ENCODE measurements around the gene ARID5B. TPM values are rescaled to one million over a fixed set of nuclear protein-coding genes. Genes with fewer than 3 reads are reported as not detected.

ARID5B gene
- total and polyA plus RNA-seq, 2 donors (not counting 1 experiment from before 2014, with no cell fraction given): 118 to 145 TPM

DNA sequence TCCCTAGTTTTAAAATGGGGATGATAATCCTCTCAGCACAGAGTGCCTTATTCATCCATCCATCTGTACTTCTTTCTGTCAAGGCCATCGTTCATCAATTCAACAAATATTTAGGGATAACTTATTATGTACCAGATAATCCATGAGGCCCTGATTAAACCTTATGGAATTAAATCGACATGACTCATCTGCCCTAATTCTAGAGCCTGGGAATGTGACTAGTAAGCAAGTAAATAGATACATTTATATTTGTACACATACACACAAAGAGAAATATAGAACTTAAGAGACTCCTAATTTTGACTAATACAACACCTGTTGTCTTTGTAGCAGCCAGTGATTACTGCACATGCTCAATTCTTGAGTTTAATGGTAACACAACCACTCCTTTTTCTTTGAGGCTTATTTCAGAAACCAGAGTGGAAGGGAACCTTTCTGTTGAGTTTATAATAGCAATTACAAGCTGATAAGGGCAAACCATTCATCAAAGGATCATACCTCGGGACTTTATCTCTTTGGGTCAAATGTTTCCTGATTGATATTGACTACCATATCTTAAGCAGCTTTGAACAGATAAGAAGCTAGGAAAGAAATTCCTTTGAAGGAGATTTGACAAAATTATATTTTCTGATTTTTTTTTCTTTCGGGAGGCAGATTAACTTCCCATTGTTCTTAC, 122.7 kb downstream of the ARID5B start:
- Histone ChIP-seq H2AFZ (ENCODE audit: low read length) (no peak overlapping the region), H3K27ac (ENCODE audit: insufficient read depth, low read length) (no peak overlapping the region), H3K4me3 (replicated peaks in 1 of 4; ENCODE audit: control extremely low read depth in 1 of 4, insufficient read depth in 1 of 4, low read depth in 3 of 4, low read length in 4 of 4) (no peak overlapping the region), H3K4me2 (ENCODE audit: extremely low read depth, insufficient read depth, low read length) (no peak overlapping the region), H4K20me1 (ENCODE audit: control insufficient read depth, extremely low read depth, insufficient read depth, low read length) (no peaks in the 10 kb centered on the region), H3K79me2 (ENCODE audit: control insufficient read depth, insufficient read depth, low read length) (peaks cover 39% of the 10 kb centered on the region), H3K4me1 (ENCODE audit: control insufficient read depth, extremely low read depth, insufficient read depth, low read length) (peaks cover 20% of the 10 kb centered on the region), H3K27me3 (ENCODE audit: control insufficient read depth, insufficient read depth, low read length) (no peaks in the 10 kb centered on the region), H3K9ac (ENCODE audit: insufficient read depth, low read length) (no peak overlapping the region), H3K9me3 (ENCODE audit: control insufficient read depth, insufficient read depth, low read depth, low read length) (no peaks in the 10 kb centered on the region), H3K36me3 (ENCODE audit: control insufficient read depth, insufficient read depth, low read length) (peaks cover 2% of the 10 kb centered on the region)
- no peak for DNase-seq (ENCODE audit: low read depth in 2 of 2)
- TF ChIP-seq CTCF (conservative IDR thresholded peaks at IDR 0.05 in 1 of 2, IDR thresholded peaks at IDR 0.05 in 1 of 2; ENCODE audit: low read depth in 1 of 2, low read length in 2 of 2) (no peak), EZH2 (IDR thresholded peaks at IDR 0.05; ENCODE audit: low read length, missing control alignments) (no peak)

- DNase-seq (ENCODE audit: low read depth in 2 of 2): peak in 1 of 2 donors; percentile 63
- Histone ChIP-seq H3K79me2 (ENCODE audit: control insufficient read depth, insufficient read depth, low read length) (peaks cover 41% of the 10 kb centered on the region), H3K4me3 (replicated peaks in 1 of 4; ENCODE audit: control extremely low read depth in 1 of 4, insufficient read depth in 1 of 4, low read depth in 3 of 4, low read length in 4 of 4) (no peak overlapping the region), H3K4me2 (ENCODE audit: extremely low read depth, insufficient read depth, low read length) (no peak overlapping the region), H2AFZ (ENCODE audit: low read length) (no peak overlapping the region), H3K36me3 (ENCODE audit: control insufficient read depth, insufficient read depth, low read length) (peaks cover 2% of the 10 kb centered on the region), H3K9ac (ENCODE audit: insufficient read depth, low read length) (no peak overlapping the region), H3K9me3 (ENCODE audit: control insufficient read depth, insufficient read depth, low read depth, low read length) (no peaks in the 10 kb centered on the region), H3K4me1 (ENCODE audit: control insufficient read depth, extremely low read depth, insufficient read depth, low read length) (peaks cover 19% of the 10 kb centered on the region), H3K27me3 (ENCODE audit: control insufficient read depth, insufficient read depth, low read length) (no peaks in the 10 kb centered on the region), H4K20me1 (ENCODE audit: control insufficient read depth, extremely low read depth, insufficient read depth, low read length) (no peaks in the 10 kb centered on the region), H3K27ac (ENCODE audit: insufficient read depth, low read length) (no peak overlapping the region)
- TF ChIP-seq EZH2 (IDR thresholded peaks at IDR 0.05; ENCODE audit: low read length, missing control alignments) (no peak), CTCF (conservative IDR thresholded peaks at IDR 0.05 in 1 of 2, IDR thresholded peaks at IDR 0.05 in 1 of 2; ENCODE audit: low read depth in 1 of 2, low read length in 2 of 2) (no peak)
Measured at GRCh38 chr10:62025134-62025794, 123.8 kb downstream of the ARID5B start.

DNA sequence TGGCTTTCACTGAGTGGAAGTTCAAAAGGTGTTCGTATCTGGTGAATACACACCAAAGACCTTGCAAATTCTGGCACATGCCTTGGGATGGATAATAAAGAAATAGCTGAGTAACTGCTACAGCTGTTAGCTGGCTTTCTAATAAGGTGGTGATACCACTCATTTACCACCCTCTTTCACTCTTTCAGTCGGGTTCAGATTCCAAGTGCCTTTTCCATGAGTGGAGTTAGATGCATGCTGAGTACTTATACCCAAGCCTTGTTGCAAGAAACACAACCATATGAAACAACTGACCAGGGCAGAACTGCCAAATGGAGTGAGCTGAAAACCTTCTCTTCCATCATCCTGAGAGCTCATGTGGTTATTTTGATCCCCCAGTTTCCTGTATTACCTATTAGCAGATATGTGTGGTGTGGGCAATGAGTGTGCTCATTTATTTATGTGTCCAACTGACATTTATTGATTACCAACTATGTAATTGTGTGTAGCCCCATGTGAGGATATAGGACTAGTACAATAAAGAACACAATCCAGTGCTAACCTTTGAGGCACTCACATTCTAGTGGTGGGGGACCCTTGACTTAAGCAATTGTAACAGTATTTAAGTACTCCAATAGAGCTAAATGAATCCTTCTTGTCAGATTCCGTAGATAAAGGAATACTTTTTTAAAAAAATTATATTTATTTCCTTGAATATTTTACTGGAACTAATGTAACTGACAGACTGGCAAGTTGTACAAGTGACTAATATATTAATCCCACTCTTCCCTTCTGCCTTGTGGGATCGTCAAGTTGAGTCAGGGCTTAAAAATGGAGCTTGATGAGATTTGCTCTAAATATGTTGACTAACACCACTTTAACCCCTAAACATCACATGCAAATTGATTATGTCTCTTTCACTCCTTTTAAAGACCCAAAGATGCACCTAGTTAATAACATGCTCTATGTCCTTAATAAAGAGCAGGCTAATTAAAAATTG, 124.7 kb downstream of the ARID5B start:
- DNase-seq (ENCODE audit: low read depth in 2 of 2): peak in 1 of 2 donors; percentile 92
- Histone ChIP-seq H4K20me1 (ENCODE audit: control insufficient read depth, extremely low read depth, insufficient read depth, low read length) (no peaks in the 10 kb centered on the region), H2AFZ (ENCODE audit: low read length) (no peak overlapping the region), H3K4me3 (replicated peaks in 1 of 4; ENCODE audit: control extremely low read depth in 1 of 4, insufficient read depth in 1 of 4, low read depth in 3 of 4, low read length in 4 of 4) (no peak overlapping the region), H3K4me2 (ENCODE audit: extremely low read depth, insufficient read depth, low read length) (peak overlapping the region; percentile 40), H3K27ac (ENCODE audit: insufficient read depth, low read length) (peak overlapping the region; percentile 59), H3K9me3 (ENCODE audit: control insufficient read depth, insufficient read depth, low read depth, low read length) (no peaks in the 10 kb centered on the region), H3K4me1 (ENCODE audit: control insufficient read depth, extremely low read depth, insufficient read depth, low read length) (peaks cover 18% of the 10 kb centered on the region), H3K27me3 (ENCODE audit: control insufficient read depth, insufficient read depth, low read length) (no peaks in the 10 kb centered on the region), H3K9ac (ENCODE audit: insufficient read depth, low read length) (no peak overlapping the region), H3K79me2 (ENCODE audit: control insufficient read depth, insufficient read depth, low read length) (peaks cover 44% of the 10 kb centered on the region), H3K36me3 (ENCODE audit: control insufficient read depth, insufficient read depth, low read length) (peaks cover 2% of the 10 kb centered on the region)
- TF ChIP-seq EZH2 (IDR thresholded peaks at IDR 0.05; ENCODE audit: low read length, missing control alignments) (no peak), CTCF (conservative IDR thresholded peaks at IDR 0.05 in 1 of 2, IDR thresholded peaks at IDR 0.05 in 1 of 2; ENCODE audit: low read depth in 1 of 2, low read length in 2 of 2) (no peak)

All from fibroblast of lung (primary cell).